ELR (cell line): Measurements from ENCODE around the gene BMERB1.
A peak's percentile ranks its signal among the peaks of the same experiment; 100 is the strongest.
"Not testable (repeated sequence)": the region's sequence is repeated elsewhere in the genome, so short reads cannot be mapped to it uniquely, and the experiment has no call there.

Experiments
- DNase-seq: peaks from one replicate; pipeline ENCODE4 v3.0.0-alpha.2; 2015; ENCODE audit warnings: low read depth

BMERB1 gene

GRCh38 chr16:15594711-15595320 is 160.4 kb downstream of the BMERB1 start:
- DNase-seq, result no peak

DNA sequence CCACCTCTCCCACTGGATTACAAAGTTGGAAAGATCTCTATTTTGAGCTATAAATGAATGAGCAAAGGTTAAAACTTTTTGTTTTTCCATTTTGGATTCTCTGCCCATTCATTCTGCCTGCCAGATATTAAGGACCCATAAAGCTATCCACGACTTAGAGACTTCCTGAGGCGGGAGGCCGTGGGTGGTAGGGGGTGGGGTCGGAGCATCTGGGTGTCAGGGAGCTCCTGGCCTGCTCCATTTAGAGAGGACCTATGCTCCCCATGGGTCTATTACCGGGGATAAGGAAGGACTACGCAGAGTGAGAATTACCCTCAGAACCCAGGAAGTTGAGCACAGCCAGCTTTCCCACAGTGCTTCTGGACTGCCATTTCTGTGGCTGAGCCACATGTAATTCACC is 162.7 kb downstream of the BMERB1 start:
- no peak for DNase-seq

- DNase-seq, result no peak
Observed at GRCh38 chr16:15597822-15598647, 163.6 kb downstream of the BMERB1 start.

DNA sequence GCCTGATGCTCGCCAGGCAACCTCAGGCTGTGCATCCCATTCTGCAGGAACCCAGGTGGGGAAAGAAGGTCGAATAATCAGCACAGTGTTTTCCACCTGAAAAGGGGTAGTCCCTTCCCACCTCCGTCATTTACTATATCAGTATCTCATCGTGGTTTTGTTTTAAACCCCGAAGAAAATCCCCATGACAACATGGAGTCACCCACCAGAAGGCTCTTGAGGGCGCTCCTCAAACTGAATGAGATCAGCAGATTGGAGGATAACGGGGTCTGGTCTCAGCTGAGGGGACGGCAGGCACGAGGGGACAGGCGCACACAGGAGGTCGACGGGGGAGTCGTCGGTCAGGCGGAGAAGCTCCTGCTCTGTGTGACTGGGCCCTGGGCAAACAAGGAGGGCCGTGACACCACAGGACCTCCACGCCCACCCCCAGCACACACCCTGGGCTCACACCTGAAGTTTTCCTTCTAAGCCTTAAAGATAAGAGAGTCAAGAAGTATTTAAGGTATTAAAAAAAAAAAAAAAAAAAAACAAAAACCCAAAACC is 164.3 kb downstream of the BMERB1 start:
- no peak for DNase-seq

GRCh38 chr16:15599303-15600070 is 165.1 kb downstream of the BMERB1 start:
- DNase-seq, result peak; percentile 47

DNA sequence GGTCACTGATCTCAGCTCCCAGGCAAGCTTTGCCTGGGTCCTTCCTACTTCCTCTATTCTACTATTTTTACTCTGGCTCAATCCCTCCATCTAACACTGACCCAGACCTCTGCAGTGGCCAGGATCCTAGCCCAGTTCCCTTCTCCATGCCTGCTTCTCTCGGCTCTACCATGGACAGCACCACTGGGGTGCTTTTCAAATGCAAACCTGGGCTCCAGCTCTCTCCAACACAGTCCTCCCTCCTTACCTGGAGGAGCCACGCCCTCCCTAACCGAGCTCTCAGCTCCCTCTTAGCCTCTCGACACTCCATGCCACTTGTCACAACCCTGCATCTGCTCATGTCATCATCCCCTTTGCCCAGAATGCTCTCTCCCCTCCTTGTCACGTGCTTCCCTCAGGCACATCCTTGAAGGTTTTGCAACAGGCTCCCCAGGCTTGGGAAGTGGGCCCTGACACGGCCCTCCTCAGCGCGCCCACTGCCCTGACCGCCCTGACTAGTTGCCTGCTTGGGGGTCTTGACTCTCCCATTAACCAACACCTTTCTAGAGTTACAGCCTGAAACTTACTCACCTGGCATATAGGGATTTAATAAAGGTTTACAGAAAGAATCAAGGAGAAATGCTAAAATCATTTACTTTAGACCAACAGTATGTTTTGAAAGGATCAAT is 167.0 kb downstream of the BMERB1 start:
- DNase-seq, result no peak

DNA sequence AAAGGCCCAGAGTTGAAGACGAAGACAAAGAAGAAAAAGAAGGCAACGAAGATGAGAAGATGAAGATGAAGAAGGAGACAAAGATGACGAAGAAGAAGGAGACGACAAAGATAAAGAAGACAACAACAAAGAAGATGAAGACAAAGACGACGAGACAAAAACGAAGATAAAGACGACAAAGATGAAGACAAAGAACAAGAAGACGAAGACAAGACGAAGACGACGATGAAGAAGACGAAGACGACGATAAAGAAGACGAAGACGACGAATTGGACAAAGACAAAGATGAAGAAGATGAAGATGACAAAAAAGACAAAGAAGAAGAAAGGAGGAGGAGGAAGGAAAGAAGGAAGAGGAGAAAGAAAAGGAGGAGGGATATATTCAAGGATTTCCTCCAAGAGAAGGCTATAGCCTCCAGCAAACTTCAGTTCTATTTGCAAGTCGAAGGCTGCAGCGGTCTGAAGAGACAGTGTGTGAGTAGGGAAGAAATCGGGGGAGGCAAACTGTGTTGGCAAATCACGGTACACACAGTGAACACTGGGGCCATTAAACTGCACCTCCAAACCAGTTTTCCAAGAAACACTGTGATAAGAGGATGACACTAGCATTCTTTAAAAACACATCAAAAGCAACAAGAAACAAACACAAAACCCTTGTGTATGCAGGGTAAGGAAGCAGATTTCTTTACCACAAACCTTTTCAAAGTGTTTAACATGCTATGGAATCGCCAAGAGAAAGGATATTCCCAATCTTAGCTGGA is 168.1 kb downstream of the BMERB1 start:
- no peak for DNase-seq

DNA sequence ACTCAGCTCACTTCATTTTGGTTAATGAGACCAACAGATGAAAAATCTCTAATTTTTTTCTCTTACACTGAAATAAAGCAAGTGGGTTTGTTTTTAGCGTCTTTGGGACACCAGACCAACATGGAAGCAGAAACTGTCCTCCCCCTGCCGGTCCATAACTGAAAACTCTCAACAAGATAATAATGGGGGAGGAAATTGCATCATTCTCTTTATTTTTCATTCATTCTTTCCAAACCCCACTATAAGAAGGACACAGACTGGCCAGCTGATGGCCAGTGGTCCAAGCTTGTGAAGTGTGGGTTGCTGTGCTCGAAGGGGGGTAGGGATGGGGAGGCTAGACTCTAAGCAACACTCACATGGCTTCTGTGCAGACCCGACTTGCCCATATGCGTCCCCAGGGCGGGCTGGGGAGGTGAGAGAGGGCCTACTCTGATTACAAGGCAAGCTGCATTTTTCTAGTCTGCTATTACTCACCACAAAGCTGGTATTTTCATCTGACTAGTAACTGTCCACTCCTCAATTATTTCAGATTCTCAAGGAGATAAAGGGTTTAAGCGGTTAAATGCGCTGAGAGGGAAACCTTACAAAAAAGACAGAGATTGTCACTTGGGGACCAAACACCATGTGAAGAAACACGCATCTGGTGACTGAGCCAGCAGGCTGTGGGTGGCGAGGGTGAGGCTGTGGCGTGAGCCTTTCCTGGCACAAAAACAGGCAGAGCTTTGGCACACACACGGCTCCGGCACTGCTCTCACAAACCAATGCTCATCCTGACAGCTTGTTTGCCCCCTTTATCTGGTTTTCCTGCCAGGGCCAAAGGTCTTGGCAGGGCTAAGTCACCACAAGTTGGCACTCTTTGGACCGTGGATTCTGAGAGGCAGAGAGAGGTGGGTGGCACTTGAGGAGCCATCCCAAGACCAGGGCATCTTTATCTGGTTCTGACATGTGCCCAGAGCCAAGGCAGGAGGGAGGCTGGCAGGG is 170.4 kb downstream of the BMERB1 start:
- DNase-seq, result no peak

GRCh38 chr16:15605839-15606517 is 171.6 kb downstream of the BMERB1 start:
- no peak for DNase-seq

DNA sequence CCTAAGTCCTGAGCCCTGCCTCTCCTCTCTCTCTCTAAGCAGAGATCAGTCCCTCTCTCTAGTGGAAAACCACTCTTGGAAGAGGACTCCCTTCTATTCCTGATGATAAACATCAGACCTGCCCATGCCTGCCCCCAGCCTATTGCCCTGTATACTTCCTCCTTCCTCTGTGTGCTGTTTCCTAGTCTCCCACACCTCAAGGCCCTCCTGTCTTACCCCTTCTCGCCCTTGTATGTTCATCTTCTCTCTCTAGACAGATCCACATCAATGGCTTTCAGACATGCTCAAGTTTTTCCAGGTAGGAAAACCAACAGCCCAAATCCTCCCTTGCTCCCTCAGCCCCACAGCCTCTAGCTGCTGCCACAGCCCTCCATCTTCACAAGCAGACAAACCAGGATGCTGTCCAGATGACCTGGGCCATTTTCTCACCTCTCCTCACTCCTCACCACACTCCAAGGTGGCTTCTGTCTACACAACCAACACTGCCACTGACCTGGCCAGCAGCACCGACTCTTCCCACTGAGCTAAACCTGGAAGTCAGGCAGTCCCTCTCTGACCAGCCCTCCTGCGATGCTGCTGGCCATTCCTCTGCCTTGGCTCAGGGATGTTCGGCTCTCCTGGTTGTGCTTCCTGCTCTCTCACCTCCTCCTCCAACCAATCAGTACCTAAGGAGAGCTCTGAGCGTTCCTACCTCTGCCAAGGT is 172.3 kb downstream of the BMERB1 start:
- DNase-seq, result no peak

GRCh38 chr16:15607221-15607699 is 172.9 kb downstream of the BMERB1 start:
- not testable (repeated sequence) for DNase-seq

DNA sequence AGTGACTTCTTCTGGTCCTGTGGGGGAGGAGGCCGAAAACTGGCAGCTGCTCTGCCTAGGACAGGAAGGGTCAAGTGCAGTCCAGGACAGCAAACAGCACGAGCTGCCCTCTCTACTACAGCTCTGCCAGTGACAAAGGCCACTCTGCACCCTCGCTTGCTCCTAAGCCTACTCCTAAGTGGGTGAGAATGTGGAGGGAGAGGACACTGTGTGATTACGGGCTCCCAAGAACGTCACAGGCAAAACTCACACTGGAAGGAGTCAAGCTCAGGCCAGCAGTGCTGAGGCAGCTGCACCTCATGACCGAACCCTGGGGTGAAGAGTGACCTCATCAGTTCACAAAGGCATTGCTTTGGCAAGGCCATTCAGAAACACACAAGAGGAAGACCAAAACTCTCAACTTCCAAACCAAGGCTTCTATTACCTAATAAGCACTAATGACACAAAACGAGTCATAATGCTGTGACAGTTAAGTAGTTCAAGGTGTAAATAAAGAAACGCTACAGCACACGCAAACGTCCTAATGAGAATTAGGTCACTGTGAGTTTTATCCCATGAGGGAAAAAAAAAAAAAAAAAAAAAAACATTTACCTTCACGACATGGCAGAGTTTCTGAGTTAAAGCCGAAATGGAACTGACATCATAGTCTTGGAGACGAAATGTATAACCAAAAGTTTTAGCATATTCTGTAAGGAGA is 173.5 kb downstream of the BMERB1 start:
- DNase-seq, result peak; percentile 14

DNA sequence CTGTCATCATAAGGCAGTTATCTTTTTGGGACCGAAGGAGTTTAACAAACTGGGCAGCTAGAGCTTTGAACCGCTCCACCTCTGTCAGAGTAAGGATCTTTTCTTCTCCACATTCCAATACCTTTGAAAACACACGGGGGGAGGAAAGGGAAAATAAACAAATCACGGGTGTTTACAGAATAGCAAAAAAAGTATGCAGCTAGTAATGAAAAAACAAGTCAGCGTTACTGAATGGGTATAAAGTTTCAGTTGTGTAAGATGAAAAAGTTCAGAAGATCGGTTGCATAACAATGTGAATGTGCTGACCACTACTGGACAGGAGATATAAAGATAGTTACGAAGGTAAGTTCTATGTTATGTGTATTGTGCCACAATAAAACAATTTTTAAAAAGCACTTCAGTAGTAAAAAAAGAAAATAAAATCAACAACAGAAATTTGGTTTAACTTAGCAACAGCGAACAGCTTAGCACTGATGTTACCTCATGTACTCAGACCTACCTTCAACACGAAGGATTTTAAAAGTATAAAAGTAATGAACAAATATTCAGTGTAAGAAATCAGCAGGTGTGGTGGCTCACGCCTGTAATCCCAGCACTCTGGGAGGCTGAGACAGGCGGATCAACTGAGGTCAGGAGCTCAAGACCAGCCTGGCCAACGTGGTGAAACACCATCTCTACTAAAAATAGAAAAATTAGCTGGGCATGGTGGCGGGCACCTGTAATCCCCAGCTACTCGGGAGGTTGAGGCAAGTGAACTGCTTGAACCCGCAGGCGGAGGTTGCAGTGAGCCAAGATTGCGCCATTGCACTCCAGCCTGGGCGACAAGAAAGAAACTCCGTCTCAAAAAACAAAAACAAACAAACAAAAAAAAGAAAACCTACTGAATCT is 174.3 kb downstream of the BMERB1 start:
- no peak for DNase-seq

- DNase-seq, result no peak
Observed at GRCh38 chr16:15609286-15609649, 174.9 kb downstream of the BMERB1 start.

GRCh38 chr16:15610369-15610871 is 176.0 kb downstream of the BMERB1 start:
- peak; percentile 6 for DNase-seq

GRCh38 chr16:15611610-15612009 is 177.2 kb downstream of the BMERB1 start:
- DNase-seq, result no peak

GRCh38 chr16:15613676-15614075 is 179.3 kb downstream of the BMERB1 start:
- DNase-seq, result no peak
